ENCODE results near the gene C16orf90.

DNA sequence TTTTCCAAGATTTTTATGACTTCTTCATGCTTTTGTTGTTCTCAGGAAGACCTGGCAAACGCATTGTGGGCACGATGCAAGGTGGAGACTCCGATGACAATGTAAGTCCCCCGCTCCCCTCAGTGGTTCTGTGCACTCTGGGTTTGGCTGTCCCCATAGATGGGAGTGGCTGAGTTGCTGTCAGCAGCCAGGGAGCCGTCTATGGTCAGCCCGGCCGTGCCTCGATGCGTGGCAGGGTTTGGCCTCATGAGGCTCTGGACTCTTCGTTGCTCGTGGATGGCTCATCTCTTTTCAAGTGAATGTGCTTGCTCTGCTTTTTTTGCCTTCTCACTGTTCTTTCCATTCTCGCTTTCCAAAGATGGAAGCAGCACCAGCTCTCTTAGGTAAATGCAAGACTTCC, 37.5 kb upstream of the C16orf90 start:
- TF ChIP-seq, protein P1, sequence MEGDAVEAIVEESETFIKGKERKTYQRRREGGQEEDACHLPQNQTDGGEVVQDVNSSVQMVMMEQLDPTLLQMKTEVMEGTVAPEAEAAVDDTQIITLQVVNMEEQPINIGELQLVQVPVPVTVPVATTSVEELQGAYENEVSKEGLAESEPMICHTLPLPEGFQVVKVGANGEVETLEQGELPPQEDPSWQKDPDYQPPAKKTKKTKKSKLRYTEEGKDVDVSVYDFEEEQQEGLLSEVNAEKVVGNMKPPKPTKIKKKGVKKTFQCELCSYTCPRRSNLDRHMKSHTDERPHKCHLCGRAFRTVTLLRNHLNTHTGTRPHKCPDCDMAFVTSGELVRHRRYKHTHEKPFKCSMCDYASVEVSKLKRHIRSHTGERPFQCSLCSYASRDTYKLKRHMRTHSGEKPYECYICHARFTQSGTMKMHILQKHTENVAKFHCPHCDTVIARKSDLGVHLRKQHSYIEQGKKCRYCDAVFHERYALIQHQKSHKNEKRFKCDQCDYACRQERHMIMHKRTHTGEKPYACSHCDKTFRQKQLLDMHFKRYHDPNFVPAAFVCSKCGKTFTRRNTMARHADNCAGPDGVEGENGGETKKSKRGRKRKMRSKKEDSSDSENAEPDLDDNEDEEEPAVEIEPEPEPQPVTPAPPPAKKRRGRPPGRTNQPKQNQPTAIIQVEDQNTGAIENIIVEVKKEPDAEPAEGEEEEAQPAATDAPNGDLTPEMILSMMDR (IDR thresholded peaks at IDR 0.05): no peak
- no peak for TF ChIP-seq EZH2 (IDR thresholded peaks at IDR 0.05; ENCODE audit: borderline replicate concordance, insufficient read depth, low read depth, low read length, poor library complexity, severe bottlenecking)

Data from B cell (primary cell).